Stimulated activated CD8-positive, alpha-beta memory T cell treated with anti-CD3 and anti-CD28 coated beads, Interleukin-7, amount 100 ng/mL, for 48 hours (primary cell): ENCODE measurements around the gene MAML2.

Experiments used
- DNase-seq, 2 donors: peaks; one replicate each; pipeline ENCODE4 v3.0.0-alpha.2; 2020; ENCODE audit warnings: low read depth in 1 of 2; ENCODE audit errors: extremely low read depth in 1 of 2

The MAML2 gene

GRCh38 chr11:96339706-96340554 is 3.1 kb downstream of the MAML2 start:
- DNase-seq: no peak

- DNase-seq: no peak
These were observed 3.9 kb downstream of the MAML2 start for GRCh38 chr11:96338910-96339705.

- no peak for DNase-seq
These were observed 5.2 kb downstream of the MAML2 start for GRCh38 chr11:96337541-96338431.

GRCh38 chr11:96335388-96335787 is 7.6 kb downstream of the MAML2 start:
- no peak for DNase-seq

- DNase-seq: no peak
These were observed 8.8 kb downstream of the MAML2 start for GRCh38 chr11:96334219-96334618.

- no peak for DNase-seq
These were observed 9.7 kb downstream of the MAML2 start for GRCh38 chr11:96333191-96333719.

GRCh38 chr11:96332126-96332771 is 10.7 kb downstream of the MAML2 start:
- no peak for DNase-seq

- no peak for DNase-seq
These were observed 11.3 kb downstream of the MAML2 start for GRCh38 chr11:96331699-96332116.

- no peak for DNase-seq
These were observed 12.5 kb downstream of the MAML2 start for GRCh38 chr11:96330511-96330859.

- DNase-seq: no peak
These were observed 13.0 kb downstream of the MAML2 start for GRCh38 chr11:96329855-96330510.

- no peak for DNase-seq
These were observed 13.6 kb downstream of the MAML2 start for GRCh38 chr11:96329419-96329818.

- no peak for DNase-seq
These were observed 14.5 kb downstream of the MAML2 start for GRCh38 chr11:96328395-96329010.

- no peak for DNase-seq
These were observed 16.0 kb downstream of the MAML2 start for GRCh38 chr11:96326959-96327358.

GRCh38 chr11:96324912-96325311 is 18.1 kb downstream of the MAML2 start:
- DNase-seq: no peak

GRCh38 chr11:96323642-96323985 is 19.4 kb downstream of the MAML2 start:
- DNase-seq: no peak

- no peak for DNase-seq
These were observed 20.0 kb downstream of the MAML2 start for GRCh38 chr11:96322775-96323641.

GRCh38 chr11:96321091-96321490 is 21.9 kb downstream of the MAML2 start:
- no peak for DNase-seq

GRCh38 chr11:96319898-96320656 is 22.9 kb downstream of the MAML2 start:
- DNase-seq: no peak
